Vagina (tissue), 2 donors: Measurements from ENCODE around the gene EGF. TPM values are rescaled to one million over a fixed set of nuclear protein-coding genes. Genes with fewer than 3 reads are reported as not detected.

Experiments used
- DNase-seq, 2 donors: peaks; one replicate each; pipeline ENCODE4 v3.0.0-alpha.2; 2017; ENCODE audit errors: extremely low spot score in 2 of 2
- H3K27ac ChIP-seq: fragments of 200-600 bp; sonication (generic); one replicate; pipeline ENCODE4 v1.5.1; 2019
- H3K27me3 ChIP-seq: fragments of 200-600 bp; sonication (generic); one replicate; pipeline ENCODE4 v1.5.1; 2019
- H3K36me3 ChIP-seq, 2 donors: fragments of 200-600 bp; sonication (generic); one replicate each; pipeline ENCODE4 v1.5.1; 2017 to 2019
- H3K4me1 ChIP-seq: fragments of 200-600 bp; sonication (generic); one replicate; pipeline ENCODE4 v1.5.1; 2019
- H3K4me3 ChIP-seq, 2 donors: fragments of 200-600 bp; sonication (generic); 1 replicate in 1 of 2; 2 replicates in 1 of 2; pipeline ENCODE4 v1.5.1; 2016 to 2019
- H3K9me3 ChIP-seq: fragments of 200-600 bp; sonication (generic); one replicate; pipeline ENCODE4 v1.5.1; 2019
- POLR2A ChIP-seq, 2 donors: fragments of 450-650 bp; IDR thresholded peaks; one replicate each; pipeline ENCODE4 v1.6.1; 2017; ENCODE audit warnings: antibody characterized with exemption in 2 of 2, mild to moderate bottlenecking in 2 of 2, moderate library complexity in 2 of 2
- POLR2AphosphoS5 ChIP-seq, 2 donors: sonication (generic); formaldehyde crosslinking; IDR thresholded peaks; one replicate each; pipeline ENCODE4 v1.9.0; 2017; ENCODE audit warnings: antibody characterized with exemption in 2 of 2, mild to moderate bottlenecking in 2 of 2, low read depth in 1 of 2; ENCODE audit not compliant: insufficient read depth in 1 of 2
- intact Hi-C: fragments of 100-400 bp; cut with DNase I; formaldehyde crosslinking; loops from one replicate; pipeline ENCODE4 v1.15.1; 2023
- total RNA-seq: library from RNA; depleted of rRNA; stranded (reverse); fragments of >200 nt; gene quantifications from one replicate; pipeline ENCODE4 v1.2.3, GENCODE V29; 2016
- TF ChIP-seq, protein P1 (sequence below), 3 experiments: fragments of 450-650 bp in 2 of 3; fragments of 200-600 bp in 1 of 3; sonication (generic) in 1 of 3; IDR thresholded peaks; one replicate each; pipeline ENCODE4 v1.5.1; 2017 to 2019; ENCODE audit warnings: antibody characterized with exemption in 3 of 3, mild to moderate bottlenecking in 2 of 3, moderate library complexity in 2 of 3

The EGF gene
- total RNA-seq, 1 donor from 2014 or later, result 0.74 TPM

GRCh38 chr4:109877400-109877799 is 35.3 kb upstream of the EGF start:
- Histone ChIP-seq H3K27me3 (no peaks in the 10 kb centered on the region), H3K27ac (no peak overlapping the region), H3K4me3 (no peak overlapping the region), H3K36me3 (no peaks in the 10 kb centered on the region), H3K4me1 (no peaks in the 10 kb centered on the region), H3K9me3 (no peaks in the 10 kb centered on the region)
- TF ChIP-seq, protein P1, sequence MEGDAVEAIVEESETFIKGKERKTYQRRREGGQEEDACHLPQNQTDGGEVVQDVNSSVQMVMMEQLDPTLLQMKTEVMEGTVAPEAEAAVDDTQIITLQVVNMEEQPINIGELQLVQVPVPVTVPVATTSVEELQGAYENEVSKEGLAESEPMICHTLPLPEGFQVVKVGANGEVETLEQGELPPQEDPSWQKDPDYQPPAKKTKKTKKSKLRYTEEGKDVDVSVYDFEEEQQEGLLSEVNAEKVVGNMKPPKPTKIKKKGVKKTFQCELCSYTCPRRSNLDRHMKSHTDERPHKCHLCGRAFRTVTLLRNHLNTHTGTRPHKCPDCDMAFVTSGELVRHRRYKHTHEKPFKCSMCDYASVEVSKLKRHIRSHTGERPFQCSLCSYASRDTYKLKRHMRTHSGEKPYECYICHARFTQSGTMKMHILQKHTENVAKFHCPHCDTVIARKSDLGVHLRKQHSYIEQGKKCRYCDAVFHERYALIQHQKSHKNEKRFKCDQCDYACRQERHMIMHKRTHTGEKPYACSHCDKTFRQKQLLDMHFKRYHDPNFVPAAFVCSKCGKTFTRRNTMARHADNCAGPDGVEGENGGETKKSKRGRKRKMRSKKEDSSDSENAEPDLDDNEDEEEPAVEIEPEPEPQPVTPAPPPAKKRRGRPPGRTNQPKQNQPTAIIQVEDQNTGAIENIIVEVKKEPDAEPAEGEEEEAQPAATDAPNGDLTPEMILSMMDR (IDR thresholded peaks at IDR 0.05), result no peak
- no peak for TF ChIP-seq POLR2AphosphoS5 (IDR thresholded peaks at IDR 0.05; ENCODE audit: insufficient read depth in 1 of 2, low read depth in 1 of 2)
- TF ChIP-seq POLR2A (IDR thresholded peaks at IDR 0.05), result no peak
- intact Hi-C loops, result no loop called here
- no peak for DNase-seq

GRCh38 chr4:109878355-109878754 is 34.3 kb upstream of the EGF start:
- no peaks in the 10 kb centered on the region for H3K36me3 ChIP-seq
- no peaks in the 10 kb centered on the region for H3K27me3 ChIP-seq
- intact Hi-C loops, result no loop called here
- H3K4me3 ChIP-seq, result no peak overlapping the region
- H3K9me3 ChIP-seq, result no peaks in the 10 kb centered on the region
- TF ChIP-seq, protein P1 (IDR thresholded peaks at IDR 0.05), result no peak
- TF ChIP-seq POLR2AphosphoS5 (IDR thresholded peaks at IDR 0.05; ENCODE audit: insufficient read depth in 1 of 2, low read depth in 1 of 2), result no peak
- no peak for TF ChIP-seq POLR2A (IDR thresholded peaks at IDR 0.05)
- H3K4me1 ChIP-seq, result no peaks in the 10 kb centered on the region
- no peak overlapping the region for H3K27ac ChIP-seq
- DNase-seq, result no peak

GRCh38 chr4:109879081-109879480 is 33.6 kb upstream of the EGF start:
- H3K9me3 ChIP-seq, result no peaks in the 10 kb centered on the region
- H3K27ac ChIP-seq, result no peak overlapping the region
- no peaks in the 10 kb centered on the region for H3K27me3 ChIP-seq
- intact Hi-C loops, result no loop called here
- no peaks in the 10 kb centered on the region for H3K36me3 ChIP-seq
- DNase-seq, result no peak
- no peak overlapping the region for H3K4me3 ChIP-seq
- TF ChIP-seq POLR2A (IDR thresholded peaks at IDR 0.05), result no peak
- TF ChIP-seq POLR2AphosphoS5 (IDR thresholded peaks at IDR 0.05; ENCODE audit: insufficient read depth in 1 of 2, low read depth in 1 of 2), result no peak
- TF ChIP-seq, protein P1 (IDR thresholded peaks at IDR 0.05), result no peak
- H3K4me1 ChIP-seq, result no peaks in the 10 kb centered on the region

DNA sequence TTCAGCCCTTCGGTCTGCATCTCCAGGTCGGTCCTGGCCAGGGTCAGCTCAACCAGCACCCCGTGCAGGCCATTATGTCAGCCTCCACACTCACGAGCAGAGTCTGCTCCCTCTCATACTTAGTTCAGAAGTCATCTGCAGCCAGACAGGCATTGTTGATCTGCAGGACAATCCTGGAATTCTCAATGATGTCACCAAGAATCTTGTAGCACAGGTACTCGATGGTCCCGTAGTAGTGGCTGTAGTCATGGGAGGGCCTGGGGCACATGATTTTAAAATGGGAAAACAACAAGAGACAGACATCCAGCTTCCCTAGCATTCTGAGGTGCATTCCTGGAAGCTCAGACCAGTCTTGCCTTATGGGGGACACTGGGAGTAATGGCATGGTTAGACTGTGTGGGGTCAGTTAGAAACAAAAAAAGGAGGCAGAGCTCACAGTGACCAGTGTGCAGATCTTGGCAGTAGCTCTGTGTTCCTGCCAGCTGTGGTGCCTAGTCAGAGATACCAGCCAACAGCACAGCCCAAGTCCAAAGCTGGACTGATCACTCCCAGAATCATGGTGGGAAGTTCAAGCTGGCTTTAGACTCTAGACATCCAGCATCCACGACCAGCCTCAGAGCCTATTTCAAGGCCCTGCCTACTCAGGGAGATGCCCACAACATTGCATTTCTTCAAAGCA is 32.9 kb upstream of the EGF start:
- Histone ChIP-seq H3K9me3 (no peaks in the 10 kb centered on the region), H3K27ac (no peak overlapping the region), H3K4me1 (no peaks in the 10 kb centered on the region), H3K4me3 (no peak overlapping the region), H3K27me3 (no peaks in the 10 kb centered on the region), H3K36me3 (no peaks in the 10 kb centered on the region)
- intact Hi-C loops, result no loop called here
- TF ChIP-seq, protein P1 (IDR thresholded peaks at IDR 0.05), result no peak
- TF ChIP-seq POLR2A (IDR thresholded peaks at IDR 0.05), result no peak
- no peak for TF ChIP-seq POLR2AphosphoS5 (IDR thresholded peaks at IDR 0.05; ENCODE audit: insufficient read depth in 1 of 2, low read depth in 1 of 2)
- no peak for DNase-seq

- intact Hi-C loops, result no loop called here
- H3K27ac ChIP-seq, result no peak overlapping the region
- H3K9me3 ChIP-seq, result no peaks in the 10 kb centered on the region
- no peaks in the 10 kb centered on the region for H3K27me3 ChIP-seq
- H3K4me3 ChIP-seq, result no peak overlapping the region
- H3K4me1 ChIP-seq, result no peaks in the 10 kb centered on the region
- no peak for DNase-seq
- no peaks in the 10 kb centered on the region for H3K36me3 ChIP-seq
- TF ChIP-seq POLR2A (IDR thresholded peaks at IDR 0.05) (no peak), POLR2AphosphoS5 (IDR thresholded peaks at IDR 0.05; ENCODE audit: insufficient read depth in 1 of 2, low read depth in 1 of 2) (no peak)
- TF ChIP-seq, protein P1 (IDR thresholded peaks at IDR 0.05), result no peak
Measured at GRCh38 chr4:109886303-109886702, 26.4 kb upstream of the EGF start.
